Measurements from ENCODE around the gene DARS1. TPM values are rescaled to one million over a fixed set of nuclear protein-coding genes. Genes with fewer than 3 reads are reported as not detected.
A peak's percentile ranks its signal among the peaks of the same experiment; 100 is the strongest.

The DARS1 gene
- total and polyA plus RNA-seq, 11 donors = 51.2 to 90.0 (median 58.6) TPM

DNA sequence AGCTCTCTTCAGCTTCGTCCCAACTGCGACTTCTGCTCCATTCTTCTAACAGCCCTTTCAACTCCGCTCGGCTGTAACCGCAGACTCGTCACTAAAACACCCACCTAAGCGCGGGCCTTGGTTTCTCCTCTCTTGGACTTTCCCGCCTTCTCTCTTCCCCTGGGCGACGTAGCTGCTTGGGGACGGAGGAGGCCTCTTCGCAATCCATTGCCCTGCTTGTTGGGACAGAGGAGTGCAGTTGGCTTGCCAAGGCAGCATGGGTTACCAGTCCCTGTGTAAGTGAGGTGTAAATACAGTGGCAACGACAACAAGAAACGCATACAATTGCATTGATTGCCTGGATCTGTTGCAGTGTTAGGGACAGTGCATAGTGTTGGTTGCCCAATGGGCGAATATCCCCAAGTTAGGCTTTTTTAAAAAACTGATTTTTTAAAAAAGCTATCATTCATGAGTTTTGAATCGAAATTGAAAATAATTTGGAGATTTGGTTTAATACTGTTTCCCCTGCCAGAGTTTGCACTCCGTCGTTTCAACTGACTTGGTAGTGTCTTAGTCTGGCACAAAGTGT, 484 bp upstream of the DARS1 start:
- DNase-seq = no peak
- intact Hi-C loops (cut with DNase I) = loop anchor here in 3 of 10 donors (5.0 to 10.0 kb wide), 2 partner anchors 36 to 129 kb away; partner anchors contain the start of gene CXCR4 (in 2 of the 3)
- peaks cover 0 to 34% (median 19%) of the 10 kb centered on the region in 12 donors for H3K4me1 ChIP-seq
- peak overlapping the region; percentile 92 to 100 (median 96) for H3K27ac ChIP-seq
- H3K36me3 ChIP-seq = peaks cover 0 to 25% (median 14%) of the 10 kb centered on the region in 9 donors
- ATAC-seq = peak; percentile 44 to 53 (median 50)
- 28 to 40% (median 34%) methylated on average over 19 of the region's 19 CpGs for WGBS, 4 donors
- peak overlapping the region; percentile 71 to 98 (median 86) for H3K4me3 ChIP-seq
- H3K27me3 ChIP-seq = no peaks in the 10 kb centered on the region
- no peak for TF ChIP-seq POLR2A (IDR thresholded peaks at IDR 0.05)
- TF ChIP-seq, protein P1, sequence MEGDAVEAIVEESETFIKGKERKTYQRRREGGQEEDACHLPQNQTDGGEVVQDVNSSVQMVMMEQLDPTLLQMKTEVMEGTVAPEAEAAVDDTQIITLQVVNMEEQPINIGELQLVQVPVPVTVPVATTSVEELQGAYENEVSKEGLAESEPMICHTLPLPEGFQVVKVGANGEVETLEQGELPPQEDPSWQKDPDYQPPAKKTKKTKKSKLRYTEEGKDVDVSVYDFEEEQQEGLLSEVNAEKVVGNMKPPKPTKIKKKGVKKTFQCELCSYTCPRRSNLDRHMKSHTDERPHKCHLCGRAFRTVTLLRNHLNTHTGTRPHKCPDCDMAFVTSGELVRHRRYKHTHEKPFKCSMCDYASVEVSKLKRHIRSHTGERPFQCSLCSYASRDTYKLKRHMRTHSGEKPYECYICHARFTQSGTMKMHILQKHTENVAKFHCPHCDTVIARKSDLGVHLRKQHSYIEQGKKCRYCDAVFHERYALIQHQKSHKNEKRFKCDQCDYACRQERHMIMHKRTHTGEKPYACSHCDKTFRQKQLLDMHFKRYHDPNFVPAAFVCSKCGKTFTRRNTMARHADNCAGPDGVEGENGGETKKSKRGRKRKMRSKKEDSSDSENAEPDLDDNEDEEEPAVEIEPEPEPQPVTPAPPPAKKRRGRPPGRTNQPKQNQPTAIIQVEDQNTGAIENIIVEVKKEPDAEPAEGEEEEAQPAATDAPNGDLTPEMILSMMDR (IDR thresholded peaks at IDR 0.05) = no peak
- H3K9me3 ChIP-seq = no peaks in the 10 kb centered on the region

GRCh38 chr2:135984199-135985017, 1.0 kb downstream of the DARS1 start:
- no peak for DNase-seq
- no peak for TF ChIP-seq POLR2A (IDR thresholded peaks at IDR 0.05)
- TF ChIP-seq, protein P1 (IDR thresholded peaks at IDR 0.05) = no peak
- H3K27me3 ChIP-seq = no peaks in the 10 kb centered on the region
- peaks cover 0 to 40% (median 25%) of the 10 kb centered on the region in 9 donors for H3K36me3 ChIP-seq
- H3K9me3 ChIP-seq = no peaks in the 10 kb centered on the region
- H3K4me1 ChIP-seq = peaks cover 0 to 41% (median 19%) of the 10 kb centered on the region in 12 donors
- intact Hi-C loops (cut with DNase I) = loop anchor here in 3 of 10 donors (5.0 to 10.0 kb wide), 2 partner anchors 38 to 130 kb away; partner anchors contain the start of gene CXCR4 (in 2 of the 3)
- no peak for ATAC-seq
- 7 to 10% (median 8%) methylated on average over 6 of the region's 6 CpGs for WGBS, 4 donors
- peak overlapping the region; percentile 71 to 98 (median 86) for H3K4me3 ChIP-seq
- H3K27ac ChIP-seq = peak overlapping the region; percentile 92 to 100 (median 96)

- Histone ChIP-seq H3K9me3 (no peaks in the 10 kb centered on the region), H3K36me3 (peaks cover 0 to 77% (median 62%) of the 10 kb centered on the region in 9 donors), H3K27ac (no peak overlapping the region), H3K4me1 (peaks cover 0 to 32% (median 12%) of the 10 kb centered on the region in 12 donors), H3K4me3 (no peak overlapping the region), H3K27me3 (no peaks in the 10 kb centered on the region)
- DNase-seq (no peak), ATAC-seq (no peak)
- 79 to 87% (median 83%) methylated on average over 5 of the region's 5 CpGs for WGBS, 4 donors
- TF ChIP-seq, protein P1 (IDR thresholded peaks at IDR 0.05) = no peak
- TF ChIP-seq POLR2A (IDR thresholded peaks at IDR 0.05) = no peak
- intact Hi-C loops (cut with DNase I) = loop anchor here in 2 of 10 donors (10.0 kb wide), 1 partner anchor 134 kb away; the partner anchor contains the start of gene CXCR4 (in 2 of the 2)
Measured at GRCh38 chr2:135980434-135981079, 4.9 kb downstream of the DARS1 start.
